ENCODE results near the gene GPC5.

Gene GPC5

GRCh38 chr13:91965511-91965910 is 567.1 kb downstream of the GPC5 start:
- no peak overlapping the region for H3K27ac ChIP-seq
- TF ChIP-seq, protein P1, sequence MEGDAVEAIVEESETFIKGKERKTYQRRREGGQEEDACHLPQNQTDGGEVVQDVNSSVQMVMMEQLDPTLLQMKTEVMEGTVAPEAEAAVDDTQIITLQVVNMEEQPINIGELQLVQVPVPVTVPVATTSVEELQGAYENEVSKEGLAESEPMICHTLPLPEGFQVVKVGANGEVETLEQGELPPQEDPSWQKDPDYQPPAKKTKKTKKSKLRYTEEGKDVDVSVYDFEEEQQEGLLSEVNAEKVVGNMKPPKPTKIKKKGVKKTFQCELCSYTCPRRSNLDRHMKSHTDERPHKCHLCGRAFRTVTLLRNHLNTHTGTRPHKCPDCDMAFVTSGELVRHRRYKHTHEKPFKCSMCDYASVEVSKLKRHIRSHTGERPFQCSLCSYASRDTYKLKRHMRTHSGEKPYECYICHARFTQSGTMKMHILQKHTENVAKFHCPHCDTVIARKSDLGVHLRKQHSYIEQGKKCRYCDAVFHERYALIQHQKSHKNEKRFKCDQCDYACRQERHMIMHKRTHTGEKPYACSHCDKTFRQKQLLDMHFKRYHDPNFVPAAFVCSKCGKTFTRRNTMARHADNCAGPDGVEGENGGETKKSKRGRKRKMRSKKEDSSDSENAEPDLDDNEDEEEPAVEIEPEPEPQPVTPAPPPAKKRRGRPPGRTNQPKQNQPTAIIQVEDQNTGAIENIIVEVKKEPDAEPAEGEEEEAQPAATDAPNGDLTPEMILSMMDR (conservative IDR thresholded peaks at IDR 0.05), result no peak

- TF ChIP-seq, protein P1 (conservative IDR thresholded peaks at IDR 0.05), result no peak
- no peak overlapping the region for H3K27ac ChIP-seq
Measured at GRCh38 chr13:91978571-91978970, 580.1 kb downstream of the GPC5 start.

DNA sequence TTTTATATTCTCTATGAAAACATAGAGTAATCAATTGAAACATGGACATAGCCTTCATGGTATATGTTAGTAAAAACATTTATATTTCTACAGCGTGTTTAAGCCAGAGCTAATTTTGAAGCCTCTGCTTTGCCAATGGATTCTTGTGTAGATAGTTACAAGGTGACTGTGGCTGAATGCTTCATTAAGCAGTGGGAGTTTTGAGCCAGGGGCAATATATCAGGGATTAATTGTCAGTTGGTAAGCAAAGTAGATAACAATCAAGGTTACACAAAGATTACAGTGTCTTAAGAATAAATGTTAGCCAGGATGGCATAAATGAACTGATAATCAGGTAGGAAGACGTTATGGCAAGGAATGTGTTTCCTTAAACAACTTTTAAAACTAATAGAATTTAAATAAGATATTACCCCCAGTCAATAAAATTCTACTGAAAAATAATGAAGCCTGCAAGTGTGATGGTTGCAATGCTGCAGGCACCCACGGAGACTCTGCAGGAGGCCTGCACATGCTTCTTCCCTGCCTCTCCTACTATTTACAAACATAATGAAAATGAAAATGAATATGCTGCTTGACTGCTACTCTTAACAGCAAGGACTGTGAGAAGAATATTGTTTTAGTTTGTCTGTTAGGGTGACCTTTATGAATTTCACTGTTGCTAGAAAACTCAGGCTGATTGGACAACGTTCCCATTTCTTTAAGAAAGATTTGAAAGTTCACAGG is 588.5 kb downstream of the GPC5 start:
- H3K27ac ChIP-seq, result no peak overlapping the region
- TF ChIP-seq, protein P1 (conservative IDR thresholded peaks at IDR 0.05), result no peak

DNA sequence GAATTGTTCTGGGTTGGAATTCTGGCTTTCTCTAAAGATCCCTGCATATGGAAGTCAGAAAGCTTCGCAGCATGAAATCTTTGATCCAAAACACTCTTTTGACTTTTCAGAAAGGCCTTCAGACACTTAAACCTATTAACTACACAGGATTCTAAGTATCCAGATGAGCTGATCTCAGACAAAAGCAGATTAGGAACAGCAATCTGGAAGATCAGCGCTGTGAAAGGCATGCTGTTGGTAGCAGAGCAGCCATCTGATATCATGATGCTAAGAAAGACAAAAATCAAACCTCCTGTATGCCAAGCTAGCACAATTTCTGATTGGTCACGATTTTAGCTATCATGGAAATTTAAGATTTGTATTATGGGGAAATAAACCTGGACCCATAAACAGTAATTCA is 589.9 kb downstream of the GPC5 start:
- no peak overlapping the region for H3K27ac ChIP-seq
- TF ChIP-seq, protein P1 (conservative IDR thresholded peaks at IDR 0.05), result no peak

DNA sequence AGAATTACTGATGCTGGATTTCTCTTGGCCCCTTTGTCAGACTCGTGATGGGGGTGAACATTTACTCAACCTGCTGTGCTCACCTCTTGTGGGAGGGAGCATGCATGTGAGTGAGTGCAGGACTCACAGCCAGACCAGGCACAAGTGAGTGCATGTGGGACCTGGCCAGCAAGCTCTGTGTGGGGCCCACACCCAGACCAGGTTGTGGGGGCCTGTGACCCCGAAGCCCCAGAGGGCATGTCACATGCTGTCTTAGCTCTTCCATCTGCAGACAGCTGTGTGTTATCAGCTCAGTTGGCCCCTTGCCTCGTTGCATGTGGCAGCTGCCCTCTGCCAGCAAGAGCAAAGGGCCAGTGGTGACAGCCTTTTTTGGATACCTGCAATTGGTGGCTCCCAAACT is 614.4 kb downstream of the GPC5 start:
- no peak overlapping the region for H3K27ac ChIP-seq
- TF ChIP-seq, protein P1 (conservative IDR thresholded peaks at IDR 0.05), result no peak

GRCh38 chr13:92017737-92018136 is 619.3 kb downstream of the GPC5 start:
- TF ChIP-seq, protein P1 (conservative IDR thresholded peaks at IDR 0.05), result no peak
- no peak overlapping the region for H3K27ac ChIP-seq

GRCh38 chr13:92028695-92029094 is 630.3 kb downstream of the GPC5 start:
- TF ChIP-seq, protein P1 (conservative IDR thresholded peaks at IDR 0.05), result no peak
- H3K27ac ChIP-seq, result no peak overlapping the region
